Adipose tissue (tissue), 3 donors: ENCODE measurements around the gene CABLES1. TPM values are rescaled to one million over a fixed set of nuclear protein-coding genes. Genes with fewer than 3 reads are reported as not detected.
"Not testable (repeated sequence)": the region's sequence is repeated elsewhere in the genome, so short reads cannot be mapped to it uniquely, and the experiment has no call there.

Source experiments
- H3K27ac ChIP-seq: one replicate; pipeline ENCODE4 v1.5.1; 2013; ENCODE audit warnings: low read depth, low read length
- WGBS, 3 donors: extraction: QIAGEN DNeasy Blood & Tissue Kit; methylation state at CpG; one replicate each; pipeline ENCODE4 v1.1.7; 2013; 5-methylcytosine and 5-hydroxymethylcytosine counted together
- polyA plus RNA-seq, 3 donors: library from polyadenylated mRNA; stranded (reverse); fragments of 200-250 nt; gene quantifications; one replicate each; pipeline ENCODE4 v1.2.3, GENCODE V29; 2013
- donor health status: healthy with polysubstance abuse.
- donor health status: Bipolar disorder and iron deficiency.
- donor health status: healthy.

The CABLES1 gene
- polyA plus RNA-seq, 3 donors, result 5.8 to 25.3 (median 18.7) TPM

DNA sequence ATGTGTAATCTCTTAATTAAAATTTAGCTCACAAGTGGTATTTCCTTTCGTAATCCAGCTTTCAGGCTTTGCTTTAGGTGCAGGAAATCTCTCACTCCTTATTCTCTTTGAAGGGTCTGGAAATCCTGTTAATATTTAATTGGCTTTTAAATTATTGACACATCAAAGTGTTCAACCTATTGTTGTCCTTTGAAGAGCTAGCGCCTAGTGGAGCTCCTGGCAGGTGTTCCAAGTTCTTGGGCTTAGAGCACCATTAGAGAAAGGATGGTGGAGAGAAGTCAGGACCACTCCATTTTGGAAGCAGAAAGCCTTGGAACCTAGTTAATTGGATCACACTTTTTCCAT is 92.4 kb downstream of the CABLES1 start:
- H3K27ac ChIP-seq, result no peak overlapping the region
- WGBS, 3 donors, result 74 to 82% (median 78%) methylated on average over 2 of the region's 2 CpGs

DNA sequence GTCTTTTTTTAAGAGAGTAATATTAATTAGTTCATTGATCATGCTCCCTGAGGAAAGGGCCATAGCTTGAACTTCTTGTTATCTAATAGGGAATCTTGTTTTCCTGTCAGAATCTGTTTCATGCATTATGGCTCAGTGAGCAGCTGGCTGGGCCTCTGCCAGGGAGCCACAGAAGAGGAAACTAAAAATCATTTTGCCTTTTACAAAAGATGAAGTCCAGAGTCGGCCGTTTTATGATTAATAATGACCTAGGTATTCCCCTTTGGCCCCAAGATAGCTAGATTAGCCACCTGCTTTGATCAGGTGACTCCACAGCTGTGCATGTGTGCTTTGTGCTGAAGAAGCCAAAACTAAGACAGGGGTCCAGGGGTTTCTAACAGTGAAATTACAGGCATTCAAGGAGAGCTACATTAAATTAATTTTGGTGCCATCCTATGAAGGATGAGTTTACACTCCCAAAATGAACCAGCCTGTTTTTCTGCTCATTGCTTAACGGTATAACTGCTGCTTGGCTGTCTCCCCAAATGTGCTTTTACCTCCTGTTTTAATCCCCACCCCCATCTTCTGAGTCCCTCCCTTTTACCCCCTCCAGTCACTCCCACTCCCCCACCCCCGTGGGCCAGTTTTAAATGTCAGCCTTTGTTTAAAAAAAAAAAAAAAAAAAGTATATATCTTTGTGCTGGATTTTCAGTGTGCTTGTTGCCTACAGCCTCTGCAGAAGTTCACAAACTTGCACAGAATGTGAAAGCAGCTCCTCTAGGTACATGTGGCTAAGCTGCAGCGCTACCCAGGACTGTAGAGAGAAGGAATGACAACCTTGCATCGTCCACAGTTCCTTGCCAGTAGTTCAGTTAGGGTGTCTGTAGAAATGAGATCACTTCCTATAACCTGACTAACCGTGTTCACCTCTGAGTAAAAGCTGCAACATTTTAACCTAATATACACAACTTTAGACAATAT is 93.1 kb downstream of the CABLES1 start:
- WGBS, 3 donors, result 20 to 45% (median 23%) methylated on average over 7 of the region's 7 CpGs
- peak overlapping the region; percentile 38 for H3K27ac ChIP-seq

DNA sequence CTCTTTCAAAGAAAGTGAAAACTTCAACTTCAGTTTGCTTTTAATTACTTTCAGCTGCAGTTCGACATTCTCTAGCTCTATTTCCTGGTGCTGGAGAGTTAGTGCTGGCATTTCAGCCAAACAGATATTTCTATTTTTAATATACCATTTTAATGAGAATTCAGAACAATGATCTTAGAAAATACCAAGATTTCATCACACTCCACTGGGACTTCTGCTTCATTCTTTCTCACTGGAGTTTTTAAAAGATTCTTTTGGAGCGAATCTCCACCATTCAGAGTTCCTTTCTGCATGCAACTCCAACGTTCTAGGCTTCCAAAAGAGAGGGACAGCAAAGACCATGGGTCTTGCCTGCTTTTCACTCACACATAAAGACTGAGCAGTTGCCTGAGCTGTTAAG is 94.2 kb downstream of the CABLES1 start:
- no peak overlapping the region for H3K27ac ChIP-seq
- 38 to 80% (median 42%) methylated on average over 3 of the region's 3 CpGs for WGBS, 3 donors

DNA sequence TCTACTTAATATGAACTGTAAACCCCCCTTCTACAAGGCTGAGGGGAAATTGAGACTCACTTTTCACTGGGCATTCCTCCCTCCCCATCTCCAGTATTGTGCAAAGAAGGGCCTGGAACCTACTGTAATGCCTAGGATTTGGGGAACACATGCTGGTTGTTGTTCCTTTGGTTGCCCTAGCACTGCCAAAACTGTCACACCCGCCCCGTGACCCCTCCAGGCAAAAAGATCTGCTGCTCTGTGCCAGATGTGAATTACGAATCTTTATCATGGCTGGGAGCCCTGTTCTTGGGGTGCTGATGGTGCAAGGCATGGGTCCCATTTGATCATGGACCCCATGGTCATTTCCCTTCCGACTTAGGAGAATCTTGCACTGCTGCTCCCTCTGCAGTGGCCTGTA is 95.4 kb downstream of the CABLES1 start:
- WGBS, 3 donors, result 73 to 94% (median 81%) methylated on average over 4 of the region's 4 CpGs

DNA sequence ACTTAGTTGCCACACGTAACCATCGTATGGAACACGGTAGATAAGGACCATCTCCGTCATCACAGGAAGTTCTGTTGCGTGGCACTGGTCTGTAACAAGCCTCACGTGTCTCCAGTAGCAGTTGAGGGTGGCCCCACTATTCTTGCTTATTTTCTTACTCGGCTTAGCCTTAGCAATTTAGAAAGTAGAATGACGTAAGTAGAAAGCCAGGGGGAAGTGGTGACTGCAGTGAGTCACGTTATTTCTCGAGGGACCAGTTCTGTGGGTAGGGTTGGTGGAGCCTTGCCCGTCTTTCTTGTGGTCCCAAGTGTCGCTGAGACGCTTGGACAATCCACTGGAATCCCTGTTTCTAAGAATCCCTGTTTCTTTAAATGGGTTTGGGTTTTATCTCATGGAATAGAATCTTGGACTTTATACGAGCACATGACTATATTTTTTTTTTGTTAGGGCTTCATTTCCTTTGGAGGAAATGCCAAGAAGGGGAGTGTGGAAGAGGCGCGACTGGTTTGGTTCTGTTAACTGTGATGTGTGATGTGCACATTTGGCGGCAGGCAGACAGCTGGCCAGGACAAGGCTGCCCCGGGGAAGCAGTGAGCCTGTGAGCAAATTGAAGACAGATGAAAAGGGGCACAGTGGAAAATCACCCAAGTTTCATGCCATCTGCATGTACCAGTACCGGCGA is 96.2 kb downstream of the CABLES1 start:
- no peak overlapping the region for H3K27ac ChIP-seq
- 20 to 75% (median 27%) methylated on average over 20 of the region's 20 CpGs for WGBS, 3 donors

More for the DNA sequence above, 95.4 kb downstream of the CABLES1 start:
- H3K27ac ChIP-seq, result no peak overlapping the region

DNA sequence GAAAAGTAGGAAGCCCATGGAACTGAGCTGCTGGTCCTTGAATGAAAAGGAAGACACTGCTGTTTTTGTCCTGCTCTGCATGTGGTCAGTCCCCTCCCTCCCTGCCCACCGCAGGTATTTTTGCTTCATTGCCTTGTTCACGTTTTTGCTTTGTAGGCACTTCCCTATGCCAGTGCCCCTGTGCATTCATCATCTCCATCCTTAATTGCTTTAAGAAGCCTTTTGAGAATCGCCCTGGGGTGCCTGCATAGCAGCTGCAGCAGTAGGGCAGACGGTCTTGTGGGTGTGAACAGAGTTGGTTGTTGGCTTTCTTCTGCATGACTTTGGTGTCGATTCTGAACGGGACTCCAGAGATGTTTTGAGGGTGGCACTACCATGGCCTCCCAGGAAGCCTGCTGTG is 97.0 kb downstream of the CABLES1 start:
- 83 to 89% (median 88%) methylated on average over 6 of the region's 6 CpGs for WGBS, 3 donors
- no peak overlapping the region for H3K27ac ChIP-seq

DNA sequence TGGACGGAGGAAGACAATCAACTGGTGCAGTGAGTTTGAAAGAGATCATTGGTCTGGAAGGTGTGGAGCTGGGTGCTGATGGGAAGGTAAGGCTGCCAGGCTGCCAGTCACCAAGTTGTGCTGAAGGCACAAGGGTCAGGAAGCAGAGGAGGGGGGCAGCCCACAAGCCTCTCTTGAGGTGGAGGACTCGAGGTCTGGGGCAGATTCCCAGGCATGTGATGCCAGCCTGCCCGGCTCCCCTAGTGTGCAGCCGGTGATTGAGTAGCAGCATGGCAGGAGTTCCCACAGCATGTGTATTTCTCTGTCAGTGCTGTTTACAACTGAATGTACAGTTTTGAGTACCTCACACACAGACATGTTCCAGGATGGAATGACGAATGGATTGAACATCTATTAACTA is 99.3 kb downstream of the CABLES1 start:
- no peak overlapping the region for H3K27ac ChIP-seq
- WGBS, 3 donors, result 81 to 89% (median 85%) methylated on average over 5 of the region's 5 CpGs

DNA sequence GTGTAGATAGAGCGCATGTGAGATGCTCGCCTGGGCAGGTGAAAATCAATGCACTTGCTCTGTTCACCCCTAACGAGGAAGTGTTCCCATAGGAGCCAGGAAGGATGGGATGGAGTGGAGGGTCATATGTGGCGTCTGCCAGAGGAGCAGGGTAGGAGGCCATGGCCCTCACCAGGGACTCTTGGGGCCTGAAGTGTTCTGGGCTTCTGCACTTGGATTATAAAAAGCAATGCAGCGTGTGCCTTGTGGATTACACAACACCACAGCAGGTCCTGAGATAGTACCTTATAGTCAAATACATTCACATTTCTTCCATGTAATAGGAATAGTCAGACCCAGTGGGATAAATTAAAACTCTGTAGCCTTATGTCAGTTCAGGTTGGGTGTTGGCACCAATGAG is 100.1 kb downstream of the CABLES1 start:
- WGBS, 3 donors, result 80 to 86% (median 82%) methylated on average over 5 of the region's 5 CpGs
- H3K27ac ChIP-seq, result no peak overlapping the region

DNA sequence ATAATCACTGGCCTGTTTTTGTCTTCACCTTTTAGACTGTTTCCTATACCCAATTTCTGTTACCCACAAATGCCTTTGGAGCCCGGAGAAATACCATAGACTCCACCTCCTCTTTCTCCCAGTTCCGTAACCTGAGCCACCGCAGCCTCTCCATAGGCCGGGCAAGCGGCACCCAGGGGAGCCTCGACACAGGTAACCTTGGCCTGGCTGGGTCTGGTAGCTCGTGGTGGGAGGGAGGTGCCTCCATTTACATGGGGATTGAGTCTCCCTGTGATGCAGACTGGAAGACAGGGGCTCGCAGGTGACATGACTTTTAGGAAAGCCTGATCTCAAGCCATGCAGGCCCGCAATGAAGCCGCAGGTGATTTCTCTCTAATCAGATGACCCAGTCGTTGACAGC is 100.6 kb downstream of the CABLES1 start:
- no peak overlapping the region for H3K27ac ChIP-seq
- 81 to 89% (median 85%) methylated on average over 11 of the region's 11 CpGs for WGBS, 3 donors

DNA sequence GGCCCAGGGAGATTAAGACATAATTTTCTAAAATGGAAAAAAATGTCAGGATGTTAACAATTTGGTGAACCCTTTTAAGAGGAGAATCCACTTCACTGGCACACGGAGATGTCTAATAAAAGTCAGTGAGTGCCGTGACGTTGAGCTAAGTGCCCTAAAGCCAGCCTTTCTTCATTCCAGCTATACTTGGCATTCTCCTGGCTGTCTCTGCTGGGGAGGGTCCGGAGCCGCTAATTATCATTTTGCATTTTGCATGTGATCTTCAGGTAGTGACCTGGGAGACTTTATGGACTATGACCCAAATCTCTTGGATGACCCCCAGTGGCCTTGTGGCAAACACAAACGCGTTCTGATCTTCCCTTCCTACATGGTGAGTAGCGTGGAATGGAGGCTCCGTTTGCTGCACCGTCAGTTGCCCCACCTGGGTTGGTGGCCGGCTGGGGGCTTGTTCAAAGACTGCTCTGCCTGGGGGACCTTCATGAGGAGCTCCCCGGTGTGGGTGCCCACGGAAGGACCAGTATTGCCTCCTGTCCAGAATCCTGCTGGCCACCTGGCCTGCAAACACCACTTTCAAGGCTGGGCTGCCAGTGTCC is 101.7 kb downstream of the CABLES1 start:
- no peak overlapping the region for H3K27ac ChIP-seq
- 86 to 92% (median 87%) methylated on average over 13 of the region's 13 CpGs for whole genome bisulfite sequencing, 3 donors

DNA sequence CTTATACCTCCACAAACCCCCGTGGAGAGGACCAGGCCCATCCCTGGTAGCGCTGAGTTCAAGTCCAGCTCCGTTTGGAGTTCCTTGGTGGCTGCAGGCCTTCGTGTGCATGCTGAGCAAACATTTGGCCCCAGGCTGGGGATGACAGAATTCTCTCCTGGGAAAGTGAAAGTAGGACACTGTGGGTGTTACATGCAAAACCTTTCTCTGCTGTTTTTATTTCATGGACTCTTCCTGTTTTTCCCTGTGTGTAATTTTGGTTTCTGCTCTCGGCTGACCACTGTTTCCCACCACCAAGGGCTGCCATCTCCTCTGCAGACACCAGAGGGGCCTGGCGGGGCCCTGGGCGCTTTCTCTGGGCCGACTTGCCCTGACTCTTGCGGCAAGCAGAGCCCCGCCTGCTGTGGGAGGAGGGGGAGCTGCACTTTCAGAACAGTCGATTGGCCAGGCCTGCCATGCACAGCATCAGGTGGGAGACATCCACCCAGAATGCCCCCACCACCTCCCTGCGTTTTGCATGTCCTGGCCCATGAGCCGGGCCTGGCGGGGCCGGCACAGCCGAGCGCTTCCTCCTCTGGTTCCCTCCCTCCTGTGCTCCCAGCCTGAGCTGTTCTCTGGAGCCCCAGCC is 102.4 kb downstream of the CABLES1 start:
- 20 to 64% (median 21%) methylated on average over 17 of the region's 17 CpGs for WGBS, 3 donors
- no peak overlapping the region for H3K27ac ChIP-seq

DNA sequence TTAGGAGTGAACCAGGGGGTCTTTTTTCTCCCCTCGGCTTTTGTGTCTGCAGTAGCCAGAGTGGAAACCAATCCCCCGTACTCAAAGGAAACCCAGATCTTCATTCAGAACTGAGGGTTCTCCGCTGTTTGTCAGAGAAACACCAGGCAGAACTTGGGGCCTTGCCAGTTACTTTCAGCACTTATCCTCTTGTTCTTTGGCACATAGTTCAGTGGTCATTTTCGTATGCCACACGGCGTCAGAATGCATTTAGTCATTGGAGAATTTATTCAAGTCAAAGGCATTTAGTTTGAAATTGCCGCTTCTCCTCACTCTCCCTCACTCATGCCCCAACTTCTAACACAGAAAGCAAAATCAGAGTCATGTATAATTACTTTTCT is 102.9 kb downstream of the CABLES1 start:
- no peak overlapping the region for H3K27ac ChIP-seq
- WGBS, 3 donors, result 32 to 68% (median 36%) methylated on average over 7 of the region's 7 CpGs

DNA sequence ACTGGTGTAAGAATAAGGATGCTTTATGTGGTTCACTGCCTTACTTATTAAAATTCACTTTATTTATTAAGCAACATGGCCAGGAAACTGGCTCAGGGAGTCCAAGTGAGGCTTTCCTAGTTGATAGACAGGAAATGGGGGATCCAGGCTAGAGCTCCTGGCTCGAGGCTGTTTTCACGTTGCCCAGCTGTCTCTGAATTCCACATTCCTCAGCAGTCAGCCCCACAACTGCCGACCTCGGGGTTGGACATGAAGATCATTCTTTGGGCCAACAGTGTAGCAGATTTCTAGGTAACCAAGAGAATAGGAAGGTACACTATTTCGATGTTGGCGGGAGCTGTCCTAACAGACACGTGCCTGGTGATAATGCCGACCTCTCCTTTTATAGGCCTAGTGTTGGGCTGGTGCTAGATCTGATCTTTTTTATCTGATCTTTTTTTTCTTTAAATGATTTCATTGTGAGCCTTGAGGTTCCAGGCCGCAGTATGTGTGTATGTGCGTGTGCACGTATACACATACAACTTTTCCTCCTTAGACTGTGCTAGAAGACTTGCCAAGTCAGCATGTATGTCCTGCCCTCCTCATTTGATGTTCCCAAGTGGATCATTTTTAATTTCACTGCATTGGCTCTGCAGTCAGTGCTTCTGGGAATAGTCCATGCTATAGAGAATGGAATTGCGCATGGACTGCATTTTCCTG is 103.5 kb downstream of the CABLES1 start:
- whole genome bisulfite sequencing, 3 donors, result 74 to 82% (median 76%) methylated on average over 12 of the region's 12 CpGs
- H3K27ac ChIP-seq, result no peak overlapping the region

DNA sequence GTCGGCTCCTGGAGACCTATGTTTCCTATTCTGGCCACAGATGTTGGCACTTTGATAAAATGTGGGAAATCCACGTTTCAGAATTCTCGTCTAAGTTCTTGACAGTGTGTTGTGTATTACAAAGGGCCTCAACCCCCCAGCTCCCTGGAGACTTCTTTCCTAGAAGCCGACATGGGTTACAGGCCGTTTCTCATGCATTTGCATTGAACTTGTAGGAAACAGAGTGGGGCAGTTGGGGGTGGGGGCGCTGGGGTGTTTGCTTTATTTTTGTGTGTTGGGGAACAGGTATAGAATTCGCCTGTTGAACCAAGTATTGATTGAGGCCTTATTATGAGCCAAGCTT is 104.0 kb downstream of the CABLES1 start:
- 78 to 86% (median 81%) methylated on average over 7 of the region's 7 CpGs for WGBS, 3 donors
- no peak overlapping the region for H3K27ac ChIP-seq

DNA sequence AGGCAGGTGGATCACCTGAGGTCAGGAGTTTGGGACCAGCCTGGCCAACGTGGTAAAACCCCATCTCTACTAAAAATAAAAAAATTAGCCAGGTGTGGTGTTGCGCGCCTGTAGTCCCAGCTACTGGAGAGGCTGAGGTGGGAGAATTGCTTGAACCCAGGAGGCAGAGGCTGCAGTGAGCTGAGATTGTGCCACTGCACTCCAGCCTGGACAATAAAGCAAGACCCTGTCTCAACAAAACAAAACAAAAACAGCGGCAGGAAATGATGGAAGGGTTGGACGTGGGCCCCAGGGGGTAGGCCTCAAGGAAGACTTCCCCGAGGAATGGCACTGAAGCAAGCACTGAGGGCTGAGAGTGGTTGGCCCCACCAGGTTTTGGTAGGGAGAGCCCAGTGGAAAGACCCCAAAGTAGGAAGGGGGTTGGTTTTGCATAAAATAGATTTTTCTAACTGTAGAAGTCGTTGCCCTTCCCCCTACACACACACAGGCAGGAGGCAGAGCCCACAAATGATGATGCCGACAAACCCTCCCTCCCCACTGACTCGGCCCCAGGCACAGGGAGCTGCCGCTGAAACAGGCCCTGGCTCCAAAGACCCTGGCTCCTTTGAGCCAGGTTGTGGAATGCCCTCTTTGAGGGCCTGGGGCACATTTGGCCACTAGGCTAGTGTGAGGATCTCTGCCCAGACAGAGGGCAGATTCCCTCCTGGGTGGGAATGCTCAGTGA is 104.8 kb downstream of the CABLES1 start:
- 90 to 95% (median 91%) methylated on average over 10 of the region's 10 CpGs for WGBS, 3 donors
- H3K27ac ChIP-seq, result no peak overlapping the region

DNA sequence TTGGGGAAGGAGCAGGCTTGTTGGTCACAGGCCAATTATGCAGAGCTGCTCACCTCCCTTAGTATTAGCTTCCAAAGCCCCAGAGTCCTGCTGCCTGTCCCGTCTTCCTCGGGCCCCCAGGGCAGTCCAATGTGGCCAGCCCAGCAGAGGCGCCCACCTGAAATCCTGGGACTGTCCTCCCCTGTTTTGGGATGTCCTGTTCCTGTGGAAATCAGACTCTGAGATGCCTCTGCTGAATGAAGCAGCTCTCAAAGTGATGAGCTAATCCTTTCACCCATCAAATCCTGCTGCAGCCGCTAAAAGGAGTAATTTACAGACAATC is 105.3 kb downstream of the CABLES1 start:
- 85 to 95% (median 90%) methylated on average over 4 of the region's 4 CpGs for WGBS, 3 donors

DNA sequence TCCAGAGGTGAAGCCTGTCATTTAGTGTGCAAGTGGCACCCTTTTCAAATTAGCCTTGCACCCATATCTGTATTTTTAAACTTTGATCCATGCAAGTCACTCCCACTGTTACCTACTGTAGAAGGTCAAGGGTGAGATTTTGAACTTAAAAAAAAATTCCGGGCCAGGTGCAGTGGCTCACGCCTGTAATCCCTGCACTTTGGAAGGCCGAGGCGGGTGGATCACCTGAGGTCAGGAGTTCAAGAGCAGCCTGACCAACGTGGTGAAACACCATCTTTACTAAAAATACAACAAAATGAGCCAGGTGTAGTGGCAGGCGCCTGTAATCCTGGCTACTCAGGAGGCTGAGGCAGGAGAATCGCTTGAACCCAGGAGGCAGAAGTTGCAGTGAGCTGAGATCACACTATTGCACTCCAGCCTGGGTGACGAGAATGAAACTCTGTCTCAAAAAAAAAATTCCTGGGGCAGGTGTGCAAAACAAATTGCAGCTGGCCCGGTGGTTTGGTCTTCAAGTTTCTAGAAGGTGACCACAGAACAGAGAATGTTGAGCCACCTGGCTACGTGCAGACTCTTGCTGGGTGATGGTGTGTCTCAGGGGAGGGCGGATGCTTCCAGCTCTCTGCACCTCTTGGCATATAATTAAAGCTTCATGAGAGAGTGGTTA is 106.7 kb downstream of the CABLES1 start:
- not testable (repeated sequence) for H3K27ac ChIP-seq
- WGBS, 3 donors, result 74 to 89% (median 88%) methylated on average over 11 of the region's 11 CpGs

More for the DNA sequence above, 105.3 kb downstream of the CABLES1 start:
- no peak overlapping the region for H3K27ac ChIP-seq
